ENCODE data around the gene NDUFS7. TPM values are rescaled to one million over a fixed set of nuclear protein-coding genes. Genes with fewer than 3 reads are reported as not detected.

Gene NDUFS7
- total RNA-seq, 4 donors from 2014 or later, result 259 to 497 (median 377) TPM

GRCh38 chr19:1390890-1391423, 7.2 kb downstream of the NDUFS7 start:
- H3K4me3 ChIP-seq, result no peak overlapping the region
- peaks cover 22 to 35% of the 10 kb centered on the region in 2 donors for H3K4me1 ChIP-seq
- no peak for ATAC-seq
- intact Hi-C loops (cut with DNase I; ENCODE audit: low total_unique reads), result no loop called here
- no peak overlapping the region for H3K27ac ChIP-seq
- no peaks in the 10 kb centered on the region for H3K27me3 ChIP-seq
- H3K9me3 ChIP-seq, result no peaks in the 10 kb centered on the region
- no peak for TF ChIP-seq POLR2A (IDR thresholded peaks at IDR 0.05)
- TF ChIP-seq CTCF (IDR thresholded peaks at IDR 0.05 in 4 of 5, conservative IDR thresholded peaks at IDR 0.05 in 1 of 5), result no peak
- peaks cover 0 to 51% of the 10 kb centered on the region in 2 donors for H3K36me3 ChIP-seq
- in situ Hi-C loops (cut with MboI; ENCODE audit: low sequenced_read_pairs in 4 of 4), result no loop called here
- no peak for DNase-seq

DNA sequence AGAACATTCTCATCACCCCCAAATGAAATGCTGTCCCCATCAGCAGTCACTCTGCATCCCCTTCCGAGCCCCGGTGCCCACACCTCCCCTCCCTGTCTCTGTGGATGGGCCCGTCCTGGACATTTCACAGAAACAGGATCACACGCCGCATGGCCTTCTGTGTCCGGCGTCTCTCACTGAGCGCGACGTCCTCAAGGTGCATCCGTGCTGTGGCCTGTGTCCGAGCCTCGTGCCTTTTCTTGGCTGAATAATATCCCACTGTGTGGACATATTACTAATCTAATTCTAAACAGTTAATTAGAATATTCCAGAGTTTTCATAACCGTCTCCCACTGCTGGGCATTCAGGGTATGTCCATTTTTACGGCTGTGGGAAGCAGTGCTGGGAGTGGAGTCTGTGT, 8.7 kb downstream of the NDUFS7 start:
- Histone ChIP-seq H3K36me3 (peaks cover 0 to 51% of the 10 kb centered on the region in 2 donors), H3K4me1 (peaks cover 21 to 30% of the 10 kb centered on the region in 2 donors), H3K27ac (no peak overlapping the region), H3K9me3 (no peaks in the 10 kb centered on the region), H3K27me3 (no peaks in the 10 kb centered on the region), H3K4me3 (no peak overlapping the region)
- intact Hi-C loops (cut with DNase I; ENCODE audit: low total_unique reads) (no loop called here), in situ Hi-C loops (cut with MboI; ENCODE audit: low sequenced_read_pairs in 4 of 4) (no loop called here)
- DNase-seq, result no peak
- no peak for ATAC-seq
- TF ChIP-seq CTCF (IDR thresholded peaks at IDR 0.05 in 4 of 5, conservative IDR thresholded peaks at IDR 0.05 in 1 of 5) (no peak), POLR2A (IDR thresholded peaks at IDR 0.05) (no peak)

GRCh38 chr19:1392939-1393530, 9.3 kb downstream of the NDUFS7 start:
- Histone ChIP-seq H3K4me1 (peaks cover 20 to 24% of the 10 kb centered on the region in 2 donors), H3K27ac (no peak overlapping the region), H3K27me3 (no peaks in the 10 kb centered on the region), H3K36me3 (peaks cover 0 to 51% of the 10 kb centered on the region in 2 donors), H3K4me3 (no peak overlapping the region), H3K9me3 (no peaks in the 10 kb centered on the region)
- in situ Hi-C loops (cut with MboI; ENCODE audit: low sequenced_read_pairs in 4 of 4), result no loop called here
- DNase-seq (no peak), ATAC-seq (no peak)
- TF ChIP-seq CTCF (IDR thresholded peaks at IDR 0.05 in 4 of 5, conservative IDR thresholded peaks at IDR 0.05 in 1 of 5) (no peak), POLR2A (IDR thresholded peaks at IDR 0.05) (no peak)
- intact Hi-C loops (cut with DNase I; ENCODE audit: low total_unique reads), result no loop called here

GRCh38 chr19:1393841-1394240, 10.1 kb downstream of the NDUFS7 start:
- DNase-seq (no peak), ATAC-seq (no peak)
- no peaks in the 10 kb centered on the region for H3K9me3 ChIP-seq
- no peak overlapping the region for H3K27ac ChIP-seq
- intact Hi-C loops (cut with DNase I; ENCODE audit: low total_unique reads) (no loop called here), in situ Hi-C loops (cut with MboI; ENCODE audit: low sequenced_read_pairs in 4 of 4) (no loop called here)
- H3K27me3 ChIP-seq, result no peaks in the 10 kb centered on the region
- no peak for TF ChIP-seq CTCF (IDR thresholded peaks at IDR 0.05 in 4 of 5, conservative IDR thresholded peaks at IDR 0.05 in 1 of 5)
- TF ChIP-seq POLR2A (IDR thresholded peaks at IDR 0.05), result no peak
- no peak overlapping the region for H3K4me3 ChIP-seq
- H3K36me3 ChIP-seq, result peaks cover 0 to 47% of the 10 kb centered on the region in 2 donors
- H3K4me1 ChIP-seq, result peaks cover 16 to 20% of the 10 kb centered on the region in 2 donors
